AG10803 (cell line): ENCODE results near the gene OCA2.

Source experiments
- DNase-seq: peaks from one replicate; pipeline ENCODE4 v3.0.0; 2010; ENCODE audit warnings: low read depth
- H3K4me3 ChIP-seq: 2 replicates; pipeline ENCODE4 v1.5.1; 2011; ENCODE audit warnings: mild to moderate bottlenecking, low read length, control low read depth
- TF ChIP-seq, protein P1 (sequence below): conservative IDR thresholded peaks from 2 replicates; pipeline ENCODE4 v1.5.1; 2011; ENCODE audit warnings: mild to moderate bottlenecking, low read length, control low read depth, inconsistent platforms

The OCA2 gene

DNA sequence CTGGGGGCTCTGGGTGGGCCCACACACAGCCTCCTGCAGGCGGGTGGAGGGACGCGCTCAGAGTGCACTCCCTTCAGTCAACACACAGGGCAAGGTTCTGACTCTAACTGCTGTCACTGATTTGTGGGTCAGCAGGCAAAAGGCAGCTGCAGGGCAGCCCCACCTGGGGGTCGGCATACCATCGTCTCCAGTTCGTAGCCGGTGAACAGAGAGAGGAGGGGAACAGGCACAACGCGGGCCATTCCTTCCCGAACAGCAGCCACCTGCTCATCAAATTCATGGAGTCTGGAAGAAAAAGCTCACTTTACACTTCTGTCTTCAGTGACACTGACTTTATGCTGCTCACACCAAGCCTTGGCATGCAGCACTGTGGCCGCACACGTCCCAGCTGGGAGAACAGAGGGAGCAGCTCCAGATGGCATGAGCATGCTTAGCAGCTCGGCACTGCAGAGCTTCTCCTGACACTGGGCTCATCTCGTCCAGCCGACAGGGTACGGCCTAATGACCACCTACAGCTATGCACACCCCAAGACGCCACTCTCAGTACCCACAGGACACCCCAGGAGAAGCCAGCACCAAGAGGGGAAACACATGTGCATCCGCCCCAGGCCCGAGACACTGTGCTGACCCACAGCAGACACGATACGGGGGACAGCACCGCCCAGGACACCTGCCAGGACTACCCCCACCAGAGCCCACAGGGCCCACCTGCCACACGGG lies 14.4 kb upstream of the OCA2 start:
- no peak overlapping the region for H3K4me3 ChIP-seq
- DNase-seq = no peak
- TF ChIP-seq, protein P1, sequence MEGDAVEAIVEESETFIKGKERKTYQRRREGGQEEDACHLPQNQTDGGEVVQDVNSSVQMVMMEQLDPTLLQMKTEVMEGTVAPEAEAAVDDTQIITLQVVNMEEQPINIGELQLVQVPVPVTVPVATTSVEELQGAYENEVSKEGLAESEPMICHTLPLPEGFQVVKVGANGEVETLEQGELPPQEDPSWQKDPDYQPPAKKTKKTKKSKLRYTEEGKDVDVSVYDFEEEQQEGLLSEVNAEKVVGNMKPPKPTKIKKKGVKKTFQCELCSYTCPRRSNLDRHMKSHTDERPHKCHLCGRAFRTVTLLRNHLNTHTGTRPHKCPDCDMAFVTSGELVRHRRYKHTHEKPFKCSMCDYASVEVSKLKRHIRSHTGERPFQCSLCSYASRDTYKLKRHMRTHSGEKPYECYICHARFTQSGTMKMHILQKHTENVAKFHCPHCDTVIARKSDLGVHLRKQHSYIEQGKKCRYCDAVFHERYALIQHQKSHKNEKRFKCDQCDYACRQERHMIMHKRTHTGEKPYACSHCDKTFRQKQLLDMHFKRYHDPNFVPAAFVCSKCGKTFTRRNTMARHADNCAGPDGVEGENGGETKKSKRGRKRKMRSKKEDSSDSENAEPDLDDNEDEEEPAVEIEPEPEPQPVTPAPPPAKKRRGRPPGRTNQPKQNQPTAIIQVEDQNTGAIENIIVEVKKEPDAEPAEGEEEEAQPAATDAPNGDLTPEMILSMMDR = no peak

DNA sequence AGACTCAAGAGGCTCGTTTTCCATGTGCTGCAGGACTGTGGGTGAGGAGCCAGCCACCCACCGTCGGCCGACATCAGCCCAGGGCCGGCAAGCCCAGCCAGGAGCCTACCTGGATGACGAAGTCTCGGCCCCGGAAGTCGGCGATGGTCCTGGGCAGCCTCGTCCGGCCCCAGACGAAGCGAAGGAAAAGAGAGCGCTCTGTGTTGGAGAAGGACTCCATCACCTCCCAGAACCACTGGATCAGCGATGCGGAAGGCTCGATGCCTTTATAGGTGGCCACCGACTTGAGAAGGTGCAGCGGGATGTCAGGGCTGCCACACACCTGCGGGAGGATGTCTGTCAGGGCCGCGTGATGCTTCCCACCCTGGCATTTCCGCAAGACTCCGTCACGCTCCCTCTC lies 13.8 kb upstream of the OCA2 start:
- no peak overlapping the region for H3K4me3 ChIP-seq
- TF ChIP-seq, protein P1 = no peak
- DNase-seq = no peak

DNA sequence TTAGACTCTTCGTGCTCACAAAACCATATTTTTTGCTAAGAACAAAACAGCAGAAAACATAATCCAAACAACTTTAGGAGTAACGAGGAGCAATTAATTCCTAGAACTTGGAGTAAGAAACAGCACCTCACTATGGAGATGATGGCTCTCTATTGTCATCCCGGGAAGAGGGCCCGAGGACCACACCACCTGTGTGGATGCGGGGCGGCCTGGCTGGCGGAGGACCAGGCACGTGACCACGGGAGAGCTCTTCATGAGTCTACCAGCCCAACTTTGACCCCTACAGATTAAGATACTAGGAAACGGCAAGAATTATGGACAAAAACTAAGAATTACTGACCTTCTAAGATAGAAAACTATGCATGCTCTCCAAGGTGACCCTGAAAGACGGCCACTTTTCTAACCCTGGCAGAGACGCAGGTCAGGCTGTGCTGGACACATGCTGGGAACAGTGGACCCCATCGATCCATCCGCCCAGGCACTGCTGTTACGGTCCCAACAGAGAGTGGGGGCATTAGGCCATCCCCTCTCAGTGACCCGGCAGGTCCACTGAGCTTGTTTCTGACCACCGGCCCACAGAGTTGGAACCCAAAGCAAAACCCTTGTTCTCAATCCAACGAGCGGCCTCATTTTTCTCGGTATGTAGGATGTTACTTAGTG lies 13.1 kb upstream of the OCA2 start:
- no peak overlapping the region for H3K4me3 ChIP-seq
- TF ChIP-seq, protein P1 = no peak

DNA sequence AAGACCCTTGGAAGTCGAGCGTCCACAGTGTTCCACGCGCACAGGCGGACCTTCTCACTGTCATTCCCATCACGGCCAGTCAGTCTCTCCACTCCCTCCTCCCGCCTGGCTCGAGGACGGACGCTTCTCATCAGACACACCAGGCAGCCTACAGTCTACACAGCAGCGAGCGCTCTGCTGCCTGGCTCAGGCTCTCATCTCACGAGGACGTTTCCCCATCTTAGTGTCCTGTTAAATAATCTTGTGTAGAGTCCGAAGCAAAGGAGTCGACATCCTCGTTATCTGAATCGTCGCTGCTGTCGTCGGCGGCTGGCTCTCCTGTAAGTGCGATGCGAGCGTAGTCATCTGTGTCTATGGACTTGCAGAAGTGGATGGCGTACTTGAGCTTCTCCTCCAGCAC lies 12.4 kb upstream of the OCA2 start:
- DNase-seq = no peak
- TF ChIP-seq, protein P1 = no peak
- H3K4me3 ChIP-seq = no peak overlapping the region

More for the DNA sequence above, 13.1 kb upstream of the OCA2 start:
- no peak for DNase-seq

DNA sequence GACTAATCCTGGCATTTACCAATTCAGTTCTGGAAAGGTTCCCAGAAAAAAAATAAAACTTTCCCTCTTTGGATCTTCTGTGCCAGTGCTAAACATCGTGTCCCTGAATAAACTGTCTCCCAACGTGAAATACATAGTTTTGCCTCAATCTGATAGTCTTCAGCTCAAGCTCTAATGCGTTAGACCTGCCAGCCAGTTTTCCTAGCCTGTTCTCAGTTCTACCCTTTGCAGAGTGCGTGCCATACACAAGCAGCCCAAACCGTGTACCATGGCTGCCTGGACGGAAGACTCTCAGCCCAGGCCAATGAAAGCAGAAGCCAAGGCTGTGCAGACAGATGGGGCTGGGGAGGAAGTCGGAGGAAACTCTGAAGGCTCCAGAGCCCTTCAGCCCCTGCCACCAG lies 11.4 kb upstream of the OCA2 start:
- TF ChIP-seq, protein P1 = no peak
- no peak for DNase-seq
- no peak overlapping the region for H3K4me3 ChIP-seq

DNA sequence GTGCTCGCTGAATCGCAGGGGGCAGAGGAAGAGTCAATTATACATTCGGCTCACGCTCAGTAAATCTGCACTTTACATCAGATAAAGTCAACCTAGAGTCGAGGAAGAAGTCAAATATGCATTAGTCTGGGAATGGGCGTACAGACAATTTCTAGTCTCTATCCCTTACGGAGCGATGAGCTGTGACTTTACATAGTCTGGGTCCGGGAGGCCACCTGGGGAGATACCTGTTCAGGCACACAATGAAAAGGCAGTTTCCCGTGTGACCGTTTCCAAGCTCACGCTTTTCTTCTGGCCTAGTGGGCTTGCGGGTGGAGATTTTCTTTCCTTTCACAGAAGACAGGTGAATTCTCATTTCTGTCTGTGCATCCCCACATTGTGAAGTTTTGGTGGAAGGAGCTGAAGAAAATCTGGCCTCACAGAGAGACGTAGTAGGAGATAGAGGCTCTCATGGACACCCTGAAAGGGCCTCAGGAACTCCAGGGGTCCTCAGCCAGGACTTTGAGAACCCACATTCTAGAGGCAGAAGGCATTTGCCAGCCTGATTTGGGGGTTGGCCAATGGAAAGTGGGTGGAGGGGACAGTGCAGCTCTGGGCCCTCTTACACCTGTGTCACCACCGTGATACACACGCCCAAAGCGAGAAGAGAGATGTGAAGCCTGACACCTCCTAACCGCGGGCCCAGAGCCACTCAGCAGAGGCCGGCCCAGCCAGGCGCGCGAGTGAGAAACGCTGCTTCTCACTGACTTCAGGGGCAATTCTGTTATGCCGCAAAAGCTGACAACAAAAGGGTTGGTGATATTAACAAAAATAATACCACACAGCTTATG lies 10.7 kb upstream of the OCA2 start:
- no peak for DNase-seq
- no peak overlapping the region for H3K4me3 ChIP-seq
- TF ChIP-seq, protein P1 = no peak

DNA sequence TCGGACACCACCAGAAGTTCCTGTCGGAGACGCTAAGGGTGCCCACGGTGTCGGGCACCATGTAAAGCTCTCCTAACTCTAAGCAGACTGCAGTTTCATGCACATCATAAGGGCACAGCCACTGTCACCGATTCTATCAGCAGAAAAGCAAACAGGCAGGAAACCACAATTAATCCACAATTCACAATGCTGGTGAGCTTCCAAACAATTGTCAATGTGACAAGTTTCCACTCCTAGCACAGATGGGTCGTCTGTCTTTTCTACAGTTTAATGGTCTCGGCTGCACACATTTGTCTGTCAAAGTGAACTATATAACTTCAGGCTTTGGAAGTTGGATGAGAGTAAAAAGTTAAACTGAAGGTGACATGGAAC lies 8.8 kb upstream of the OCA2 start:
- H3K4me3 ChIP-seq = no peak overlapping the region
- no peak for DNase-seq

More for the DNA sequence above, 8.8 kb upstream of the OCA2 start:
- TF ChIP-seq, protein P1 = no peak
